OCI-LY7 (cell line): ENCODE results near the gene IGSF3.

Source experiments
- EZH2phosphoT487 ChIP-seq: fragments of 200-600 bp; sonication (generic); IDR thresholded peaks from 2 replicates; pipeline ENCODE4 v1.6.1; 2018; ENCODE audit warnings: low read depth, borderline replicate concordance, mild to moderate bottlenecking, mixed run types, antibody characterized with exemption, low read length, moderate library complexity, mixed read lengths
- TF ChIP-seq, protein P1 (sequence below): fragments of 200-600 bp; sonication (generic); conservative IDR thresholded peaks from 2 replicates; pipeline ENCODE4 v1.5.1; 2014; ENCODE audit warnings: mild to moderate bottlenecking, antibody characterized with exemption, low read length, moderate library complexity, mixed read lengths

GRCh38 chr1:116674751-116675150 lies 7.2 kb upstream of the IGSF3 start:
- TF ChIP-seq, protein P1, sequence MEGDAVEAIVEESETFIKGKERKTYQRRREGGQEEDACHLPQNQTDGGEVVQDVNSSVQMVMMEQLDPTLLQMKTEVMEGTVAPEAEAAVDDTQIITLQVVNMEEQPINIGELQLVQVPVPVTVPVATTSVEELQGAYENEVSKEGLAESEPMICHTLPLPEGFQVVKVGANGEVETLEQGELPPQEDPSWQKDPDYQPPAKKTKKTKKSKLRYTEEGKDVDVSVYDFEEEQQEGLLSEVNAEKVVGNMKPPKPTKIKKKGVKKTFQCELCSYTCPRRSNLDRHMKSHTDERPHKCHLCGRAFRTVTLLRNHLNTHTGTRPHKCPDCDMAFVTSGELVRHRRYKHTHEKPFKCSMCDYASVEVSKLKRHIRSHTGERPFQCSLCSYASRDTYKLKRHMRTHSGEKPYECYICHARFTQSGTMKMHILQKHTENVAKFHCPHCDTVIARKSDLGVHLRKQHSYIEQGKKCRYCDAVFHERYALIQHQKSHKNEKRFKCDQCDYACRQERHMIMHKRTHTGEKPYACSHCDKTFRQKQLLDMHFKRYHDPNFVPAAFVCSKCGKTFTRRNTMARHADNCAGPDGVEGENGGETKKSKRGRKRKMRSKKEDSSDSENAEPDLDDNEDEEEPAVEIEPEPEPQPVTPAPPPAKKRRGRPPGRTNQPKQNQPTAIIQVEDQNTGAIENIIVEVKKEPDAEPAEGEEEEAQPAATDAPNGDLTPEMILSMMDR, result no peak
- TF ChIP-seq EZH2phosphoT487, result no peak
